GM12872 (cell line): ENCODE measurements around the gene CCDC81.

Source experiments
- CTCF ChIP-seq: IDR thresholded peaks from 3 replicates; pipeline ENCODE4 v1.5.1; 2011; ENCODE audit warnings: low read depth, mild to moderate bottlenecking, low read length, moderate library complexity; ENCODE audit not compliant: insufficient read depth

The CCDC81 gene

GRCh38 chr11:86374586-86374985 lies at the start of gene CCDC81:
CCDC81 (plus strand) TSS chr11:86374887; CDS start chr11:86375164, 277 bp downstream.
- no peak for TF ChIP-seq CTCF

- TF ChIP-seq CTCF, result no peak
These were observed 39.4 kb upstream of the CCDC81 start for GRCh38 chr11:86335131-86335767.

- TF ChIP-seq CTCF, result no peak
These were observed 37.5 kb upstream of the CCDC81 start for GRCh38 chr11:86337227-86337626.

GRCh38 chr11:86341382-86341781 lies 33.3 kb upstream of the CCDC81 start:
- no peak for TF ChIP-seq CTCF

- no peak for TF ChIP-seq CTCF
These were observed 28.2 kb upstream of the CCDC81 start for GRCh38 chr11:86346513-86346912.

GRCh38 chr11:86355256-86355655 lies 19.4 kb upstream of the CCDC81 start:
- no peak for TF ChIP-seq CTCF

GRCh38 chr11:86358720-86359119 lies 16.0 kb upstream of the CCDC81 start:
- TF ChIP-seq CTCF, result no peak
